ENCODE measurements around the gene HMCN1. TPM values are rescaled to one million over a fixed set of nuclear protein-coding genes. Genes with fewer than 3 reads are reported as not detected.
"Not testable (repeated sequence)": the region's sequence is repeated elsewhere in the genome, so short reads cannot be mapped to it uniquely, and the experiment has no call there.

The HMCN1 gene
- total RNA-seq, 4 donors from 2014 or later, result 1.0 to 8.1 (median 2.5) TPM

- 92 to 98% methylated on average over 2 of the region's 2 CpGs for WGBS, 2 donors
- H3K4me3 ChIP-seq (ENCODE audit: low read depth, poor library complexity, severe bottlenecking), result no peak overlapping the region
- intact Hi-C loops (cut with DNase I; ENCODE audit: low total_unique reads), result no loop called here
- DNase-seq (ENCODE audit: low spot score in 2 of 2), result no peak
- TF ChIP-seq POLR2A (IDR thresholded peaks at IDR 0.05), result no peak
- TF ChIP-seq, protein P1, sequence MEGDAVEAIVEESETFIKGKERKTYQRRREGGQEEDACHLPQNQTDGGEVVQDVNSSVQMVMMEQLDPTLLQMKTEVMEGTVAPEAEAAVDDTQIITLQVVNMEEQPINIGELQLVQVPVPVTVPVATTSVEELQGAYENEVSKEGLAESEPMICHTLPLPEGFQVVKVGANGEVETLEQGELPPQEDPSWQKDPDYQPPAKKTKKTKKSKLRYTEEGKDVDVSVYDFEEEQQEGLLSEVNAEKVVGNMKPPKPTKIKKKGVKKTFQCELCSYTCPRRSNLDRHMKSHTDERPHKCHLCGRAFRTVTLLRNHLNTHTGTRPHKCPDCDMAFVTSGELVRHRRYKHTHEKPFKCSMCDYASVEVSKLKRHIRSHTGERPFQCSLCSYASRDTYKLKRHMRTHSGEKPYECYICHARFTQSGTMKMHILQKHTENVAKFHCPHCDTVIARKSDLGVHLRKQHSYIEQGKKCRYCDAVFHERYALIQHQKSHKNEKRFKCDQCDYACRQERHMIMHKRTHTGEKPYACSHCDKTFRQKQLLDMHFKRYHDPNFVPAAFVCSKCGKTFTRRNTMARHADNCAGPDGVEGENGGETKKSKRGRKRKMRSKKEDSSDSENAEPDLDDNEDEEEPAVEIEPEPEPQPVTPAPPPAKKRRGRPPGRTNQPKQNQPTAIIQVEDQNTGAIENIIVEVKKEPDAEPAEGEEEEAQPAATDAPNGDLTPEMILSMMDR (IDR thresholded peaks at IDR 0.05), result no peak
Measured at GRCh38 chr1:186146974-186147373, 412.8 kb downstream of the HMCN1 start.

- no peak for DNase-seq (ENCODE audit: low spot score in 2 of 2)
- TF ChIP-seq, protein P1 (IDR thresholded peaks at IDR 0.05), result no peak
- no peak for TF ChIP-seq POLR2A (IDR thresholded peaks at IDR 0.05)
- WGBS, 2 donors, result 88 to 89% methylated on average over 2 of the region's 2 CpGs
- intact Hi-C loops (cut with DNase I; ENCODE audit: low total_unique reads), result no loop called here
- no peak overlapping the region for H3K4me3 ChIP-seq (ENCODE audit: low read depth, poor library complexity, severe bottlenecking)
Measured at GRCh38 chr1:186149591-186149990, 415.4 kb downstream of the HMCN1 start.

- intact Hi-C loops (cut with DNase I; ENCODE audit: low total_unique reads), result no loop called here
- no peak for DNase-seq (ENCODE audit: low spot score in 2 of 2)
- WGBS, 2 donors, result 58 to 59% methylated on average over 3 of the region's 3 CpGs
- no peak overlapping the region for H3K4me3 ChIP-seq (ENCODE audit: low read depth, poor library complexity, severe bottlenecking)
- TF ChIP-seq, protein P1 (IDR thresholded peaks at IDR 0.05), result no peak
- no peak for TF ChIP-seq POLR2A (IDR thresholded peaks at IDR 0.05)
Measured at GRCh38 chr1:186152227-186152619, 418.0 kb downstream of the HMCN1 start.

GRCh38 chr1:186152620-186153239 lies 418.5 kb downstream of the HMCN1 start:
- WGBS, 2 donors, result 36 to 47% methylated on average over 5 of the region's 5 CpGs
- TF ChIP-seq, protein P1 (IDR thresholded peaks at IDR 0.05), result no peak
- no peak for TF ChIP-seq POLR2A (IDR thresholded peaks at IDR 0.05)
- no peak overlapping the region for H3K4me3 ChIP-seq (ENCODE audit: low read depth, poor library complexity, severe bottlenecking)
- no peak for DNase-seq (ENCODE audit: low spot score in 2 of 2)
- intact Hi-C loops (cut with DNase I; ENCODE audit: low total_unique reads), result no loop called here

DNA sequence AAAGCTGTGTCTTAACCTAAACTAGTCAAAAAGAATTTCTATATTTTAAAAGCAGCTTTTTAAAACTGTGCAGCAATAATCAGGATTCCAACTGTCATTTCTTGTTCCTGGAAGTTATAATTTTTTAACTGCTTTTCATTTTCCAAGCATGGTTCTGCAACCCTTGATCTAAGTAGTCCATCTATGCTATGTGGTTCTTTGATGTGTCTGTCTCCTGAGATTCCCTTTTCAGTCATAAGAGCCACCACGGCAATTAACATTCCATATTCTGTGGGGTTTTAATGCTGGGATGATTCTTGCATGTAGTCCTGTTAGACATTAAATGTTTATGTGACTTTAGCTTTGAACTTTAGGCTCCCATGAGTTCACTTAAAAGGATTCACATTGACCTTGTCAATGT lies 420.5 kb downstream of the HMCN1 start:
- 67% methylated on average over 1 of the region's 1 CpG for WGBS, 2 donors
- H3K4me3 ChIP-seq (ENCODE audit: low read depth, poor library complexity, severe bottlenecking), result no peak overlapping the region
- DNase-seq (ENCODE audit: low spot score in 2 of 2), result no peak
- no peak for TF ChIP-seq POLR2A (IDR thresholded peaks at IDR 0.05)
- TF ChIP-seq, protein P1 (IDR thresholded peaks at IDR 0.05), result no peak
- intact Hi-C loops (cut with DNase I; ENCODE audit: low total_unique reads), result no loop called here

GRCh38 chr1:186155594-186155993 lies 421.4 kb downstream of the HMCN1 start:
- no peak overlapping the region for H3K4me3 ChIP-seq (ENCODE audit: low read depth, poor library complexity, severe bottlenecking)
- TF ChIP-seq, protein P1 (IDR thresholded peaks at IDR 0.05), result no peak
- no peak for TF ChIP-seq POLR2A (IDR thresholded peaks at IDR 0.05)
- WGBS, 2 donors, result 68 to 70% methylated on average over 1 of the region's 1 CpG
- intact Hi-C loops (cut with DNase I; ENCODE audit: low total_unique reads), result no loop called here
- DNase-seq (ENCODE audit: low spot score in 2 of 2), result no peak

- intact Hi-C loops (cut with DNase I; ENCODE audit: low total_unique reads); H3K4me3 ChIP-seq (ENCODE audit: low read depth, poor library complexity, severe bottlenecking); DNase-seq (ENCODE audit: low spot score in 2 of 2): not testable (repeated sequence)
- 92 to 96% methylated on average over 7 of the region's 7 CpGs for WGBS, 2 donors
Measured at GRCh38 chr1:186162895-186163294, 428.7 kb downstream of the HMCN1 start.

All from lower leg skin (tissue), 4 donors.